ENCODE results near the gene RIMBP3B. TPM values are rescaled to one million over a fixed set of nuclear protein-coding genes. Genes with fewer than 3 reads are reported as not detected.
"Not testable (repeated sequence)": the region's sequence is repeated elsewhere in the genome, so short reads cannot be mapped to it uniquely, and the experiment has no call there.

Gene RIMBP3B
- total and polyA plus RNA-seq, 2 donors = 0.05 to 0.11 TPM

DNA sequence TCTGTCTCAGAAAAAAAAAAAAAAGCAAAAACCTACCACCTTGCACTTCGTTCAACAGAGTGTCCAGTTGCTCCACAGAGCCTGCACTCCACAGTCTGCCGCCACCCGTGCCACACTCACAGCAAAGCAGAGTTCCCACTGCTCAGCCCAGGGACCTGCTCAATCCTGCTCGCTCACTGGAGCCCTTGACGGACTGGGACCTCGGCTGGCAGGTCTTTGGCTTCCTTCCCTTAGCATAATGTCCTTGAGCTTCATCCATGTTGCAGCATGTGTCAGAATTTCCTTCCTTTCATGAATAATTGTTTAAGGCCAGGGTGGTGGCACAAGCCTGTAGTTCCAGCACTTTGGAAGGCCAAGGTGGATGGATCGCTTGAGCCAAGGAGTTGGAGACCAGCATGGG is 11.1 kb downstream of the RIMBP3B start:
- not testable (repeated sequence) for H3K27ac ChIP-seq (ENCODE audit: low read depth); H3K4me1 ChIP-seq (ENCODE audit: insufficient read depth); H3K36me3 ChIP-seq (ENCODE audit: insufficient read depth); H3K4me3 ChIP-seq (ENCODE audit: low read depth, low read length); DNase-seq (ENCODE audit: extremely low spot score)
- no CpG with 5 or more reads among the region's 7 CpGs for WGBS

DNA sequence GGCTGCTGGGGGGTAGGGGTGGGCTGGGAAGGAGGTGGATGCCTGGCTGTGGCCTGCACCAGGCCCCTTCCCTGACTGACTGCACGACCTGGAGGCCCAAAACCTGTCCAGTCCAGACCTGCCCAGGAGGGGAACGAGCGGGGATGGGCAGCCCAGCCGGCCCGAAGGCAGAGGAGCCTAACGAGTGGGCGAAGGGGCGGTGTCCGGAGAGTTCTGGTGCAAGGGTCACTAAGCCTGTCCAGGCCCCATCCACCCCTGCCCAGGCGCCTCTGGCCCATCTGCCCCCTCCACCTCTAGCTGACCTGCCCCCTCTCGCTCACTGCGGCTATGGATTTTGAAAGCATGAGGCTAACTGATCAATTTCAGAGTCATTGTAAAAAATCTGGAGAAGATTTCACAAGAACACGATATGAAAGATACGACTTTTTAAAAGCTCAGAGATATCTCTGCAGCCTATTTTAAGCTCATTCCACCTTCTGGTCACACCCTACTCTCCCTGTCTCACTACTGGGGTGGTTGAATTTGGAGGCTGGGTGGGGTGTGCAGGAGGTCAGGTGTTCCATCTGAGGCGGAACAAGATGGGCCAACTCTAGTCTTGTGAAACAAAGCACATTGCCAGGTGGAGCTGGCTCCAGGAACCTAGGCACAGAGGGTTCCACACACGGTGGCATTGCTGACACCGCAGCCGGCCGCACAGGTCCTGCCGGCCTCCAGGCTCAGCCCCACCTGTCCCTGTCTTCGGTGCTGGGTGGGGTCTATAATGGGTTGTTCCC is 17.8 kb downstream of the RIMBP3B start:
- not testable (repeated sequence) for H3K27ac ChIP-seq (ENCODE audit: low read depth); H3K4me1 ChIP-seq (ENCODE audit: insufficient read depth); H3K4me3 ChIP-seq (ENCODE audit: low read depth, low read length); H3K36me3 ChIP-seq (ENCODE audit: insufficient read depth); DNase-seq (ENCODE audit: extremely low spot score)
- no CpG with 5 or more reads among the region's 21 CpGs for WGBS

DNA sequence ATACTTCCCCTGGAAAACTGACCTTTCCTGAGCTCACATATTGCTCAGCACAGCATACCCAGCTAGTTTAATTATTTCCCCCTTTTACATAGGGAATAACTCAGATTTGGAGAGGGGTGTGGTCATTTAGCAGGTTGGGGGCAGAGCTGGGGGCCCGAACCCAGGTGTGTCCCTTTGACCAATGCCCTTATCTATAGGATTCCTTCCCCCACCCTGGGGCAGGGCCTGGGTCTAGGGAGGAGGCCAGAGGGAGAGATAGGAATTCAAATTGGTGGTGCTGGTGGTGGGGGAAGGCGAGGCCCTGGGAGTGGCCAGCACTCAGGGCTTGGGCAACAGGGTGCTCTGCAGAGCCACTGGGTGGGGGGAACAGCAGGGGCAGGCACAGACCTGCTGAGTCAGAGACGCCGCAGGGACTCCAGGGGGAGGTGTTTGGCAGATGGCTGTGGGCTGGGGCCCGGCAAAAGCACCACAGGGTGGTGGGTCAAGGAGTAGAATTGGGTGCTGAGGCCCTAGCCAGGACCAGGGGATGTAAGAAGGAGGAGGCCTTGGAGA is 19.3 kb downstream of the RIMBP3B start:
- not testable (repeated sequence) for DNase-seq (ENCODE audit: extremely low spot score); H3K4me3 ChIP-seq (ENCODE audit: low read depth, low read length); H3K27ac ChIP-seq (ENCODE audit: low read depth); H3K36me3 ChIP-seq (ENCODE audit: insufficient read depth); H3K4me1 ChIP-seq (ENCODE audit: insufficient read depth)
- 70% methylated on average over 1 of the region's 5 CpGs for WGBS

DNA sequence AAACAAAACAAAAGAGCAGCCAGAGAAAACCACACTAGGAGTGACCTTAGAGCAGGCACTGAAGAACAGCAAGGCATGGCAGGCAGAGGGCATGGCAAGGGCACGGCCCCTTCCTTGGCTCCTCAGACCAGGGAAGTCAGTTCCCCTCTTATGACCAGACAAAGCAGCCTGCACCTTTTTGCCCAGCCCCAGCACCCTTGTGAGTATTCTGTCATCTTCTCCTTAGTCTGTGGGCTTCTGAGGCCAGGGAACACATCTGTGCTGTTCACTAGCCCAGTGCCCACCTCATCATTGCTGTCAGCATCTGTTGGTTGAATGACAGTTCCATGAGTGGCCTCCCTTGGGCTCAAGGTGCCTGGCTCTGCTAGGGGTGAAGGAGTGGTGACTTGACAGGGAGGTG is 23.6 kb downstream of the RIMBP3B start:
- not testable (repeated sequence) for H3K27ac ChIP-seq (ENCODE audit: low read depth); H3K4me3 ChIP-seq (ENCODE audit: low read depth, low read length); H3K36me3 ChIP-seq (ENCODE audit: insufficient read depth); H3K4me1 ChIP-seq (ENCODE audit: insufficient read depth); DNase-seq (ENCODE audit: extremely low spot score)
- no CpG with 5 or more reads among the region's 1 CpG for WGBS

DNA sequence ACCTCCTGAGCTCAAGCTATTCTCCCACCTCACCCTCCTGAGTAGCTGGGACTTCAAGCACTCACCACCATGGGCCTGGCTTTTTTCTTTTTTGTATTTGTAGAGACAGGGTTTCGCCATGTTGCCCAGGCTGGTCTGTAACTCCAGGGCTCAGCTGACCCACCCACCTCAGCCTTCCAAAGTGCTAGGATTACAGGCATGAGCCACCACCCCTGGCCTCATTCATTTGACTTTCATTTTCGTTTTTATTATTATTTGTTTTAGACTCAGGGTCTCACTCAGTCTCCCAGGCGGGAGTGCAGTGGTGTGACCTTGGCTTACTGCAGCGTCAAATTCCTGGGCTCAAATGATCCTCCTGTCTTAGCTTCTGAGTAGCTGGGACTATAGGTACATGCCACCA is 24.2 kb downstream of the RIMBP3B start:
- H3K4me1 ChIP-seq (ENCODE audit: insufficient read depth); H3K4me3 ChIP-seq (ENCODE audit: low read depth, low read length); H3K36me3 ChIP-seq (ENCODE audit: insufficient read depth); DNase-seq (ENCODE audit: extremely low spot score); H3K27ac ChIP-seq (ENCODE audit: low read depth): not testable (repeated sequence)
- 100% methylated on average over 1 of the region's 4 CpGs for WGBS

DNA sequence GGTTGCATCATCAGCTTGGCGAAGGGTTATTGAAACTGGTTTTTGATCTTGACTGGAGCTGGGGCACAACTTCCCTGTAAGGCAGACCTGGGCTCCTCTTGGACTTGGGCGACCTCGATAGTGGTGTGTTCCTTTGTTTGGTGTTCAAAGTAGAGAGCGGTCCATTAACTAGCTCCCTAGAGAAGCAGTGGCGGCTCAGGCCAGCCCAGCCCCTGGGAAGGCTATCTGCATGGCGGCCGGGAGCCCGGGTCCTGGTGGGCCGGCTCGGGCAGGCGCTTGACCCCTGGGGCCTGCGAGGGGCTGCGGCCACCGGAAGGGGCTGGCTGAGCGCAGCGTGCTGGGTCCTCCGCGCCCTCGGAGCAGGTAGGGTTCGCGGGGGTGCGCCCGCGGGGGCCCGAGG is 32.8 kb downstream of the RIMBP3B start:
- H3K27ac ChIP-seq (ENCODE audit: low read depth); DNase-seq (ENCODE audit: extremely low spot score); H3K4me3 ChIP-seq (ENCODE audit: low read depth, low read length); H3K36me3 ChIP-seq (ENCODE audit: insufficient read depth); H3K4me1 ChIP-seq (ENCODE audit: insufficient read depth): not testable (repeated sequence)
- 31% methylated on average over 7 of the region's 25 CpGs for whole genome bisulfite sequencing

DNA sequence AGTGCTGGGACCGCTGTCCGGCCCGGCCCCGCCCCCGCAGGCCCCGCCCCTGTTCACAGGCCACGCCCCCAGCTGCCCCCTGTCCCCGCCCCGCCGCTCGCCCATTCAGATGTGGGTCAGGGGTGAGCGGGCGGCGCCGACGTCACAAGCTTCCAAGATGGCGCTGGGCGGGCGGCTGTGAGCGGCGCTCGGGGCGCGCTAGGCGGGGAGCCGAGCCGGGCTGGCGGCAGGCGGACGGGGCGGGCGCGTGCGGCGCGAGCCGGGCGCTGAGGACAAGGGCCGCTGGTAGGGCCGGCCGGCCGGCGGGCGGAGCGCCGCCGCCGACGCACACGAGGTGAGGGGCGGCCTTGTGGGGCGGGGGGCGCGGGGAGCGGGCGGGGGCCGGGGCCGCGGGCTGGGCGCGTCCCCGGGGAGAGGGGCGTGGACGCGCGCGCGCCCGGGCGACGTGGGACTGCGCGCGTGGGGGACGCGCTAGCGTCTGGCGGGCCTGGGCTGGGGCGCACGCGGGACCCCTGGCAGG is 33.7 kb downstream of the RIMBP3B start, which contains the start of gene HIC2:
Gene HIC2, plus strand, starts transcription at position 145 of the 520 bp plus-strand sequence. CDS start 25,461 bp downstream, outside the sequence.
- DNase-seq (ENCODE audit: extremely low spot score); H3K27ac ChIP-seq (ENCODE audit: low read depth): not testable (repeated sequence)
- WGBS = 2% methylated on average over 34 of the region's 81 CpGs

DNA sequence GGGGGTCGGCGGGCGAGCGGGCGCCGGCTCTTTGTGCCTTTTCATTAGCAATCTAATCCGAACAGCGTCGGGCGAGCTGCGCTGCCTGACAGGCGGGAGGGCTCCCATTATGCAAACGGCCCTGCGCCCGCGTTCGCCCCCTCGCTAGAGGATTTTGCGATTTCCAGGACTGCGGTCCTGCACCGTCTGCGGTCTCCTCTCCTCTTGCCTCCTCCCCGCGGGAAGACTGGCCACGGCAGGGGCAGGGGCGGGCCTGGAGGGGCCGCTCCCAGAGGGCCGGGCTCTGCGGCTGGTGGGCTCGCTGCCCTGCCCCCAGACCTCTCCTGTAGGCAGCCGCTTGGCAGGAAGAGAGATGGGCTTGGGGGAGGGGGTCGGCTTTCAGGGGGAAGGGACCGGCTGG is 34.3 kb downstream of the RIMBP3B start:
- WGBS = 0% methylated on average over 16 of the region's 33 CpGs
- not testable (repeated sequence) for H3K4me1 ChIP-seq (ENCODE audit: insufficient read depth); H3K27ac ChIP-seq (ENCODE audit: low read depth); H3K36me3 ChIP-seq (ENCODE audit: insufficient read depth); DNase-seq (ENCODE audit: extremely low spot score)
- peak overlapping the region; percentile 37 for H3K4me3 ChIP-seq (ENCODE audit: low read depth, low read length)

More for the DNA sequence above, 33.7 kb downstream of the RIMBP3B start, which contains the start of gene HIC2:
- H3K36me3 ChIP-seq (ENCODE audit: insufficient read depth); H3K4me1 ChIP-seq (ENCODE audit: insufficient read depth): not testable (repeated sequence)
- peak within 1 kb of the TSS; percentile 46 for H3K4me3 ChIP-seq (ENCODE audit: low read depth, low read length)

DNA sequence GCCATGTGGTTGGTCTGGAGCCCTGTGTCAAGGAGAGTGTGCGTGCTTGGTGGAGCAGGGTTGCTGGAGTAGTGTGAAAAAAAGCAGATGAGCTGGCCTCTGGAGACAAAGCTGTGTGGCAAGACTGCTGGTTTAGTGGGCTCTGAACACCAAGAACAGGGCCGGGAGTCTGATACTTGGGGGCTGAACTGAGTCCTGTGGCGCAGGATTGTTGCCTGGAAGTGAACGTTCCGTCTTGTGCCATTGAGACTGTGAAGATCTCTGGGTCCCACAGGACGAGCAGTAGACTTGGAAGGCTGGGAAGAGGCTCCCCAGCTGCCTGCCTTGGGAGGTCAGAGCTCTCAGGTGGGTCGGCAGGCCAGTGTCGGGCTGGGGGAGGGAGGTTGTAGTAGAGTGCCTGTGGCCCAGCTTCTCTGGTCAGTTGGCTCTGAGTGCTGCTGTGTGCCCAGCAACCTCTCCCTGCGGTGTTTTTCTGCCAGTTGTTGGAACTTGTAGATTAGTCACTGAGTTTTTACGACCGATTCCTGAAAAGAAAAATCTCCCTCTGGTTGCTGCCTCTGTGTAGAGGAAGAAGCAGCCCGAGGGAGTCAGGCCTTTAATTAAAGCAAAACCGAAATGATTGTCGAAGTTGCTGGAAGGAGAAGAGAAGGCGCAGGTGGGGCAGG is 35.6 kb downstream of the RIMBP3B start:
- DNase-seq (ENCODE audit: extremely low spot score); H3K4me3 ChIP-seq (ENCODE audit: low read depth, low read length); H3K36me3 ChIP-seq (ENCODE audit: insufficient read depth); H3K27ac ChIP-seq (ENCODE audit: low read depth); H3K4me1 ChIP-seq (ENCODE audit: insufficient read depth): not testable (repeated sequence)
- 74% methylated on average over 5 of the region's 15 CpGs for WGBS

DNA sequence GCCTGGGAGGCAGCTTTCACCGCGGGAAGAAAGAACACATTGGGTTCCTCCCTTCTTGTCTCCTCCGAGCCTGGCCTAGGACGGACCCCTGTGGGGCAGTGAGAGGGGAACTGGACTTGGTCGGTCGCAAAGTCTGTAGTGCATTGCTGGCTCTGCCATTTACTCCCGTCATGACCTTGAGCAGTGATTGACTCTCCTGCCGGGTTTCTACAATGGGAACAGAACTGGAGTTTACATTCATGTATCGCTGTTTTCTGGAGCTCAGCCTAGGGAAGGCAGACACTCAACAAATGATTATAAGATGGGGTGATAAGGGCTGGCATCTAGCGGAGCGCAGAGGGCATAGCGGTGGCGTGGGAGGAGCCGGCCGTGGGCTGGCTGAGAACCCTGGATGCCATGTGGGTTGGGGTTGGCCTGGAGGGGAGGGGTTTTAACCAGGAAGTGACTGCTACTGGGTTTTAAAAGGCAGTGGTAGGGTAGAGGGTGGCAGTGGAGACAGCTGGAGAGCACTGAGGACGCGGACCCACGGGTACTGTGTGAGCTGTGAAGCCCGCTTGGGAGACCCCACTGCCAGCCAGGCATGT is 36.7 kb downstream of the RIMBP3B start:
- H3K4me3 ChIP-seq (ENCODE audit: low read depth, low read length); H3K27ac ChIP-seq (ENCODE audit: low read depth); H3K36me3 ChIP-seq (ENCODE audit: insufficient read depth); H3K4me1 ChIP-seq (ENCODE audit: insufficient read depth); DNase-seq (ENCODE audit: extremely low spot score): not testable (repeated sequence)
- WGBS = 48% methylated on average over 5 of the region's 19 CpGs

DNA sequence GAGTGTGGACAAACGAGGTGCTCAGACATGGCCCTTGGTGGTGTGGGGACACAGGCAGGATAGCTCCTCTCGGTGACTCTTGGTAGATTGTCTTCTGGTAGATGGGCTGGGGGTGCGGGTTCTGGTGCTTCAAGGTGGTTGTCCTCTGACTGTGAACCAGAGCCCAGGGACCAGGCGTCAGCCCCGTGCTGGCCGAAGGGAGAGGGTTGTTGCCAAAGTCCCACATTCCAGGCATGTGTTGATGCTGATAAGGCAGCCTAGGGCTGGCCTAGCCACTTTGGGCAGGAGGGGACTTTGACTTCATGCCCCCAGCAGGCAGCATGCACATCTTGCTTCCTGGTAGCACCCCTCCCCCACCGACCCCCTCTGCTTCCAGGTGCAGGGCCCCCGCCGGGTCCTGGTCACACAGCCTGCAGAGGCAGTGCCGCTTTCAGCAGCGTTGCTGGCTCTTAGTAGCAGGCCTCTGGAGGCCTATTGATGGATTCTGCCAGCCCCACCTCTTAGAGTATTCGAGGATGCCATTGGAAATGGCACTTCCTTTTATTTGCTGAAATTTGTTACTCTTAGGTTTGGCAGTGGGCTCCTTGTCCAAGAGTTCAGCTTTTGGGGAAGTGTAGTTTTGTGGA is 40.6 kb downstream of the RIMBP3B start:
- H3K36me3 ChIP-seq (ENCODE audit: insufficient read depth); H3K4me1 ChIP-seq (ENCODE audit: insufficient read depth); H3K4me3 ChIP-seq (ENCODE audit: low read depth, low read length); H3K27ac ChIP-seq (ENCODE audit: low read depth); DNase-seq (ENCODE audit: extremely low spot score): not testable (repeated sequence)
- whole genome bisulfite sequencing = no CpG with 5 or more reads among the region's 12 CpGs

DNA sequence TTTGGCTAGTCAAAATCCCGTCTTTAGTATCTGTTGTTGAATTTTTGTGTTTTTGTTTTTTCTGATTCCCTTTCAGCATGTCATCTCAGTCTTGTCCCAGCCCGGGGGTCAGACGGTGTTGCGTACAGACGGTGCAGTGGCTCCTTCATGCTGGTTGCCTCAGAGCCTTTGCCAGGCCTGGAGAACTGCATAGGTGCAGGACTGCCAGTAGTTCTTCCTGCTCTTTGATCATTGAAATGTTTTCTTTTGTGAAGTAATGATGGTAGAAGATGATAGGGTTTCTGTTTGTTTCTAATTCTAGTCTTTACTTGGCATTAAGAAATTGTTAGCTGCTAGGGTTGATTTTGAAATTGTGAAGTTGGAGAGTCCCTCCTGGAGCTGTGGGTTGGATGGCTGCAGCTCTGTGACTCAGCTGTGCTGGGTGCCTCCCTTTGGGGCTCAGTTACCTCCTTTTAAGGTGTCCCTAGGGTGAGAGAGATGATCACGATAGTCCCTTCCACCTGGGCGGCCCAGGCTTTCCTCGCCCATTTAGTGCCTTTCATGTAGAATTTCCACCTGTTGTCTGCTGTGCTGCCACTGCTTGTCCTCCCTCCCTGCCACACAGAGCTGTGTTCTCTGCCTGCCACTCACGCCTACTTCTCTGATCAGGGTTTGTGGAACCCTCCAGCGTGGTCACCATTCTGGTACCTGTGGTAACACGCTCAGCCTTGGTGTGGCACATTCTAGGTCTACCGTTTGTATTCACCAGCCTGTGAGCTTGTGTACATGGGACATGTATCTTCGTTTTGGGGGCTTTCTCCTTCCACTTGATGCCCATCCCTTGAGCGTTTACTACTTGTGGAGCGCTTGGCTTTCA is 51.1 kb downstream of the RIMBP3B start:
- no CpG with 5 or more reads among the region's 15 CpGs for WGBS
- DNase-seq (ENCODE audit: extremely low spot score); H3K27ac ChIP-seq (ENCODE audit: low read depth); H3K4me3 ChIP-seq (ENCODE audit: low read depth, low read length); H3K4me1 ChIP-seq (ENCODE audit: insufficient read depth); H3K36me3 ChIP-seq (ENCODE audit: insufficient read depth): not testable (repeated sequence)
